ENCODE results near the gene NDUFC1. TPM values are rescaled to one million over a fixed set of nuclear protein-coding genes. Genes with fewer than 3 reads are reported as not detected.

NDUFC1 gene
- total RNA-seq (2014; rRNA removed; shearing (Covaris generic)) (31.8 and 44.4 TPM in 2 replicates), polyA plus RNA-seq (2016; fragmentation: Nextera tagmentation; extraction: Ambion mirVana) (367 and 418 TPM in 2 replicates)
- long read RNA-seq, transcript NDUFC1-210 (5 exons, 725 nt) = minor isoform, 6 of 98 reads
- long read RNA-seq, transcript NDUFC1-209 (5 exons, 1,198 nt) = major isoform, 9 of 98 reads
- long read RNA-seq, partial matches to known transcripts = 75 of 98 reads
- long read RNA-seq, other reads (novel, unspliced or antisense) = 6 of 98 reads

DNA sequence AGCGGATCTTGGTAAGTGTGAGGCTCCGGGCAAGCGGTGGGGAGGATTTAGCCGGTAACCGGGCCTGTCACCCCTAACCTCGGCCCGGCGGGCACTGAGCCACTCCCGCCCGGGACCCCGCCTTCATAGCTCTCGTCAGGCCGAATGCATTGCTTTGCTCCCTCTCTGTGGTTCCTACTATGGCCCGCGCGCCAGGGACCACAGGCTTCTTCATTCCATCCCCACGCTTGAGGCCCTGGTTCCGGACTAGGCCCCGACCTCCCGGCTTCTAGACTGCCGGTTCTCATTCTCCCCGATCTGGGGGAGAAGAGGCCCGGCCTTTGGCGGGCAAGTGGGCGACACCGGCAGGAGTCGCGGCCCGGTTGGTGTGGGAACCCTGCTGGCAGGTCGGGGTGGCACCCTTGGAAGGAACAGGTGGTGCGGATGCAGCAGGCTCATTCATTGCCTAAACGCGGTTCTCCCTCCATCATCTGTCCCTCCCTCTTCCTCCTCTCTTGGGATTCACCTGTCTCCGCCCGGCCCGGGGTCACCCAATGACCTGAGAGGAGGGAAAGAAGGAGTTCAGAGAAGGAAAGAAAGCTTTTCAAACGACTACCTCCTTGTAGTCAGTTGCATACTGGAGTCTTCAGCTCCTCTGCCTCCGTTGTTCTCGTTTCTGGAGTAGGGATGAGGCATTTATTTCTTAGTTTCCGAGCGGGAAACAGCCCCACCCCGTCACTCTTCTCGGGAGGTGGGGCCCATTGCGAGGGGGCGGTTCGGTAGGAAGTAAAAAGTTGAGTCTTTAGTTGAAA lies at the start of gene NDUFC1:
Gene NDUFC1, minus strand, starts transcription at position 657 of the 791 bp plus-strand sequence. CDS start 6,679 bp downstream, outside the sequence.
- Histone ChIP-seq H3K27me3 (ENCODE audit: insufficient read depth) (no peaks in the 10 kb centered on the region), H4K20me1 (replicated peaks; ENCODE audit: insufficient read depth) (peaks cover 29% of the 10 kb centered on the region), H3K9me2 (ENCODE audit: insufficient read depth) (no peaks in the 10 kb centered on the region), H3K4me2 (peak within 1 kb of the TSS; percentile 83), H3K4me3 (peak within 1 kb of the TSS; percentile 83), H3K79me2 (replicated peaks; ENCODE audit: insufficient read depth) (peaks cover 71% of the 10 kb centered on the region), H3K27ac (ENCODE audit: low read depth) (peak within 1 kb of the TSS; percentile 94), H2AFZ (no peak within 1 kb of the TSS), H3F3A (replicated peaks; ENCODE audit: low read depth) (no peaks in the 10 kb centered on the region; the same call in 1 of the 2 replicates), H3K36me3 (ENCODE audit: insufficient read depth) (peaks cover 4% of the 10 kb centered on the region; the same call in 1 of the 2 replicates), H3K4me1 (ENCODE audit: insufficient read depth) (peaks cover 19% of the 10 kb centered on the region; the same call in 1 of the 2 replicates)
- Mint-ChIP-seq H3K36me3 (ENCODE audit: low read depth) (peaks cover 47% of the 10 kb centered on the region), H3K27ac (peak within 1 kb of the TSS; percentile 99), H3K4me3 (peak within 1 kb of the TSS; percentile 99), H3K4me1 (peaks cover 23% of the 10 kb centered on the region), H3K27me3 (ENCODE audit: insufficient read depth, low read depth, poor library complexity) (peaks cover 13% of the 10 kb centered on the region), H3K9me3 (peaks cover 9% of the 10 kb centered on the region; the same call in 2 of the 3 replicates)
- ATAC-seq (peak; percentile 66), DNase-seq (ENCODE audit: low spot score) (peak; percentile 81)
- peak; percentile 44 for TF ChIP-seq POLR2AphosphoS5 (IDR thresholded peaks at IDR 0.05; ENCODE audit: low read depth)
- no peak for TF ChIP-seq CREB1 (CRISPR knock-in tag; IDR thresholded peaks at IDR 0.05; ENCODE audit: low read depth)
- TF ChIP-seq, protein P1, sequence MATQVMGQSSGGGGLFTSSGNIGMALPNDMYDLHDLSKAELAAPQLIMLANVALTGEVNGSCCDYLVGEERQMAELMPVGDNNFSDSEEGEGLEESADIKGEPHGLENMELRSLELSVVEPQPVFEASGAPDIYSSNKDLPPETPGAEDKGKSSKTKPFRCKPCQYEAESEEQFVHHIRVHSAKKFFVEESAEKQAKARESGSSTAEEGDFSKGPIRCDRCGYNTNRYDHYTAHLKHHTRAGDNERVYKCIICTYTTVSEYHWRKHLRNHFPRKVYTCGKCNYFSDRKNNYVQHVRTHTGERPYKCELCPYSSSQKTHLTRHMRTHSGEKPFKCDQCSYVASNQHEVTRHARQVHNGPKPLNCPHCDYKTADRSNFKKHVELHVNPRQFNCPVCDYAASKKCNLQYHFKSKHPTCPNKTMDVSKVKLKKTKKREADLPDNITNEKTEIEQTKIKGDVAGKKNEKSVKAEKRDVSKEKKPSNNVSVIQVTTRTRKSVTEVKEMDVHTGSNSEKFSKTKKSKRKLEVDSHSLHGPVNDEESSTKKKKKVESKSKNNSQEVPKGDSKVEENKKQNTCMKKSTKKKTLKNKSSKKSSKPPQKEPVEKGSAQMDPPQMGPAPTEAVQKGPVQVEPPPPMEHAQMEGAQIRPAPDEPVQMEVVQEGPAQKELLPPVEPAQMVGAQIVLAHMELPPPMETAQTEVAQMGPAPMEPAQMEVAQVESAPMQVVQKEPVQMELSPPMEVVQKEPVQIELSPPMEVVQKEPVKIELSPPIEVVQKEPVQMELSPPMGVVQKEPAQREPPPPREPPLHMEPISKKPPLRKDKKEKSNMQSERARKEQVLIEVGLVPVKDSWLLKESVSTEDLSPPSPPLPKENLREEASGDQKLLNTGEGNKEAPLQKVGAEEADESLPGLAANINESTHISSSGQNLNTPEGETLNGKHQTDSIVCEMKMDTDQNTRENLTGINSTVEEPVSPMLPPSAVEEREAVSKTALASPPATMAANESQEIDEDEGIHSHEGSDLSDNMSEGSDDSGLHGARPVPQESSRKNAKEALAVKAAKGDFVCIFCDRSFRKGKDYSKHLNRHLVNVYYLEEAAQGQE (IDR thresholded peaks at IDR 0.05; ENCODE audit: unreplicated experiment) = no peak
- no peak for TF ChIP-seq JUNB (IDR thresholded peaks at IDR 0.05; ENCODE audit: unreplicated experiment)
- TF ChIP-seq, protein P2, sequence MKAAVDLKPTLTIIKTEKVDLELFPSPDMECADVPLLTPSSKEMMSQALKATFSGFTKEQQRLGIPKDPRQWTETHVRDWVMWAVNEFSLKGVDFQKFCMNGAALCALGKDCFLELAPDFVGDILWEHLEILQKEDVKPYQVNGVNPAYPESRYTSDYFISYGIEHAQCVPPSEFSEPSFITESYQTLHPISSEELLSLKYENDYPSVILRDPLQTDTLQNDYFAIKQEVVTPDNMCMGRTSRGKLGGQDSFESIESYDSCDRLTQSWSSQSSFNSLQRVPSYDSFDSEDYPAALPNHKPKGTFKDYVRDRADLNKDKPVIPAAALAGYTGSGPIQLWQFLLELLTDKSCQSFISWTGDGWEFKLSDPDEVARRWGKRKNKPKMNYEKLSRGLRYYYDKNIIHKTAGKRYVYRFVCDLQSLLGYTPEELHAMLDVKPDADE (IDR thresholded peaks at IDR 0.05) = no peak
- TF ChIP-seq, protein P3, sequence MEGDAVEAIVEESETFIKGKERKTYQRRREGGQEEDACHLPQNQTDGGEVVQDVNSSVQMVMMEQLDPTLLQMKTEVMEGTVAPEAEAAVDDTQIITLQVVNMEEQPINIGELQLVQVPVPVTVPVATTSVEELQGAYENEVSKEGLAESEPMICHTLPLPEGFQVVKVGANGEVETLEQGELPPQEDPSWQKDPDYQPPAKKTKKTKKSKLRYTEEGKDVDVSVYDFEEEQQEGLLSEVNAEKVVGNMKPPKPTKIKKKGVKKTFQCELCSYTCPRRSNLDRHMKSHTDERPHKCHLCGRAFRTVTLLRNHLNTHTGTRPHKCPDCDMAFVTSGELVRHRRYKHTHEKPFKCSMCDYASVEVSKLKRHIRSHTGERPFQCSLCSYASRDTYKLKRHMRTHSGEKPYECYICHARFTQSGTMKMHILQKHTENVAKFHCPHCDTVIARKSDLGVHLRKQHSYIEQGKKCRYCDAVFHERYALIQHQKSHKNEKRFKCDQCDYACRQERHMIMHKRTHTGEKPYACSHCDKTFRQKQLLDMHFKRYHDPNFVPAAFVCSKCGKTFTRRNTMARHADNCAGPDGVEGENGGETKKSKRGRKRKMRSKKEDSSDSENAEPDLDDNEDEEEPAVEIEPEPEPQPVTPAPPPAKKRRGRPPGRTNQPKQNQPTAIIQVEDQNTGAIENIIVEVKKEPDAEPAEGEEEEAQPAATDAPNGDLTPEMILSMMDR (conservative IDR thresholded peaks at IDR 0.05; ENCODE audit: low read depth in 2 of 2) = 0 out of 4 replicates have a peak, but pooled peaks of 1 of the 2 experiments have one; percentile 12
